Ovary (tissue), 9 donors: Measurements from ENCODE around the gene OR2A12. TPM values are rescaled to one million over a fixed set of nuclear protein-coding genes. Genes with fewer than 3 reads are reported as not detected.
A peak's percentile ranks its signal among the peaks of the same experiment; 100 is the strongest.
"Not testable (repeated sequence)": the region's sequence is repeated elsewhere in the genome, so short reads cannot be mapped to it uniquely, and the experiment has no call there.

ENCODE experiments used
- DNase-seq, 5 donors: peaks; one replicate each; pipeline ENCODE4 v3.0.0-alpha.2; 2019 to 2020
- H3K27ac ChIP-seq, 2 donors: fragments of 200-600 bp; one replicate each; pipeline versions ENCODE4 v1.5.1 to v1.8.0; 2019 to 2022
- H3K27me3 ChIP-seq: fragments of 200-600 bp; one replicate; pipeline ENCODE4 v1.8.0; 2022
- H3K36me3 ChIP-seq: fragments of 200-600 bp; sonication (generic); one replicate; pipeline ENCODE4 v1.5.1; 2019
- H3K4me1 ChIP-seq: one replicate; pipeline ENCODE4 v1.8.1; 2013; ENCODE audit warnings: mild to moderate bottlenecking, moderate library complexity; ENCODE audit not compliant: insufficient read depth
- H3K4me3 ChIP-seq: fragments of 200-600 bp; sonication (generic); one replicate; pipeline ENCODE4 v1.5.1; 2017
- H3K9me3 ChIP-seq, 2 donors: fragments of 200-600 bp in 1 of 2; sonication (generic) in 1 of 2; one replicate each; pipeline versions ENCODE4 v1.5.1 to v1.8.1; 2013 to 2019; ENCODE audit warnings: mild to moderate bottlenecking in 1 of 2, moderate library complexity in 1 of 2
- EP300 ChIP-seq: sonication (generic); formaldehyde crosslinking; IDR thresholded peaks from one replicate; pipeline ENCODE4 v1.6.1; 2017; ENCODE audit warnings: antibody characterized with exemption
- POLR2A ChIP-seq: fragments of 450-650 bp; IDR thresholded peaks from one replicate; pipeline ENCODE4 v1.6.1; 2017; ENCODE audit warnings: antibody characterized with exemption, mild to moderate bottlenecking, moderate library complexity
- WGBS, 3 donors: extraction: QIAGEN DNeasy Blood & Tissue Kit in 1 of 3; methylation state at CpG; one replicate each; pipeline versions ENCODE4 v1.1.5 to v1.1.7; 2013 to 2017; 5-methylcytosine and 5-hydroxymethylcytosine counted together
- intact Hi-C, 4 donors: fragments of 100-400 bp; cut with DNase I; formaldehyde crosslinking; loops; one replicate each; pipeline versions ENCODE4 v1.11.0 to v1.15.1; 2022 to 2023
- polyA plus RNA-seq, 2 donors: library from polyadenylated mRNA; stranded (reverse); fragments of 200-250 nt in 1 of 2; fragments of 350-450 nt in 1 of 2; fragmentation: Illumina TruSeq in 1 of 2; extraction: RNeasy Lipid Tissue Mini Kit (QIAGEN cat#74804) in 1 of 2; gene quantifications; one replicate each; pipeline ENCODE4 v1.2.3, GENCODE V29; 2013 to 2014
- total RNA-seq, 7 donors: library from RNA; depleted of rRNA in 2 of 7; stranded (reverse); fragments of >200 nt in 2 of 7; fragmentation: NEBNext Ultra II Directional in 3 of 7; extraction: Animal tissue kit (Norgen Biotek cat#: 25700) in 3 of 7; gene quantifications; one replicate each; pipeline versions ENCODE4 v1.1.0 to v1.2.4, GENCODE V29; 2016 to 2023
- TF ChIP-seq, protein P1 (sequence below), 3 donors: fragments of 450-650 bp in 2 of 3; fragments of 200-600 bp in 1 of 3; IDR thresholded peaks; one replicate each; pipeline versions ENCODE4 v1.5.1 to v1.8.0; 2016 to 2022; ENCODE audit warnings: antibody characterized with exemption in 3 of 3, mild to moderate bottlenecking in 1 of 3
- donor health status: DM: no; HTN: no; CAD: no; lungs with moderate emphysema.
- donor health status: DM: no; HTN: no; CAD: no.
- donor health status: Bipolar disorder and iron deficiency.
- donor health status: DM: yes; HTN: yes; CAD: no.
- donor health status: DM: no; HTN: no; CAD: no.
- donor health status: DM: yes; HTN: yes; CAD: no.

Gene OR2A12
- total and polyA plus RNA-seq, 9 donors = not detected

DNA sequence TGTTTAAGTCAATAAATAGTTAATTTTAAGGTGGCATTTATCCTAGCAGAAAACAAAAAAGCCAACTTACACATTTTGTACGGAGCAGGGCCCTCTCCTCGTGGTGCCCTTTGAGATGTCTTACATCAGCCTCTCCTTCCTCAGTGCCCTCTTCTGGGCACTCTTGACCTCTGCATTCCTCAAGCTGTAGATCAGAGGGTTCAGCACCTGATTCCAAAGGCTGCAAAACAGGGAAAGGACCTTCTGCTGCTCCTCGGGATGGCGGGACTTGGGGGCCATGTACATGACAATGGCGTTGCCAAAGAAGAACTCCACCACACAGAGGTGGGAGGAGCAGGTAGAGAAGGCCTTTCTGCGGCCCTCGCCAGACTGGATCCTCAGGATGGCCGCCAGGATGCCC, 32.3 kb downstream of the OR2A12 start:
- DNase-seq = no peak
- intact Hi-C loops = no loop called here
- H3K9me3 ChIP-seq = no peaks in the 10 kb centered on the region
- H3K27ac ChIP-seq = no peak overlapping the region
- H3K27me3 ChIP-seq = no peaks in the 10 kb centered on the region
- no peaks in the 10 kb centered on the region for H3K4me1 ChIP-seq
- no peak overlapping the region for H3K4me3 ChIP-seq
- TF ChIP-seq, protein P1, sequence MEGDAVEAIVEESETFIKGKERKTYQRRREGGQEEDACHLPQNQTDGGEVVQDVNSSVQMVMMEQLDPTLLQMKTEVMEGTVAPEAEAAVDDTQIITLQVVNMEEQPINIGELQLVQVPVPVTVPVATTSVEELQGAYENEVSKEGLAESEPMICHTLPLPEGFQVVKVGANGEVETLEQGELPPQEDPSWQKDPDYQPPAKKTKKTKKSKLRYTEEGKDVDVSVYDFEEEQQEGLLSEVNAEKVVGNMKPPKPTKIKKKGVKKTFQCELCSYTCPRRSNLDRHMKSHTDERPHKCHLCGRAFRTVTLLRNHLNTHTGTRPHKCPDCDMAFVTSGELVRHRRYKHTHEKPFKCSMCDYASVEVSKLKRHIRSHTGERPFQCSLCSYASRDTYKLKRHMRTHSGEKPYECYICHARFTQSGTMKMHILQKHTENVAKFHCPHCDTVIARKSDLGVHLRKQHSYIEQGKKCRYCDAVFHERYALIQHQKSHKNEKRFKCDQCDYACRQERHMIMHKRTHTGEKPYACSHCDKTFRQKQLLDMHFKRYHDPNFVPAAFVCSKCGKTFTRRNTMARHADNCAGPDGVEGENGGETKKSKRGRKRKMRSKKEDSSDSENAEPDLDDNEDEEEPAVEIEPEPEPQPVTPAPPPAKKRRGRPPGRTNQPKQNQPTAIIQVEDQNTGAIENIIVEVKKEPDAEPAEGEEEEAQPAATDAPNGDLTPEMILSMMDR (IDR thresholded peaks at IDR 0.05) = no peak
- TF ChIP-seq EP300 (no peak), POLR2A (no peak)
- 55 to 64% (median 64%) methylated on average over 8 of the region's 8 CpGs for WGBS, 3 donors
- no peaks in the 10 kb centered on the region for H3K36me3 ChIP-seq

DNA sequence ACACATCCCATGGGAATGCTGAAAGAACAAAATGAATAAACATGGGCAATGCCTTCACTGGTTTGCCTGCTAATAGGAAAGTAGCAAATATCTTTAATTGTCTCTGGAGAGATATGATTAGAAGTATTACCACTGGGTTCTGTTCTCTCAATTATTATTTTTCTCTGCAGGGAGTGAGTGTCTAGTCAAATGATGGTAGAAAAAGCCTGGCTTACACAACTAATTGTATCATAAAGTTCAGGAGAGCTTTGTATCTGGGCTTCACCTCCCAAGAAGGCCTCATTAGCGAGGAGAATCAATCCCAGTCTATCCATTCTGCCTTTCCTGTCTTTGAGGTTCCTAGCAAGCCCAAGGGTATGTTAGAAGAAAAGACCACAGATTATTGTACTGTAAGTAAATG, 36.8 kb downstream of the OR2A12 start, which contains the start of gene OR2A14:
TSS of gene OR2A14 (plus strand) at position 301 of the 400 bp plus-strand sequence. CDS start 5,937 bp downstream, outside the sequence.
- H3K27me3 ChIP-seq = no peaks in the 10 kb centered on the region
- TF ChIP-seq, protein P1 (IDR thresholded peaks at IDR 0.05) = no peak
- TF ChIP-seq EP300 = no peak
- no peak for TF ChIP-seq POLR2A
- H3K36me3 ChIP-seq = no peaks in the 10 kb centered on the region
- H3K9me3 ChIP-seq = no peaks in the 10 kb centered on the region
- no peak for DNase-seq
- H3K27ac ChIP-seq = no peak within 1 kb of the TSS
- H3K4me3 ChIP-seq = no peak within 1 kb of the TSS
- no peaks in the 10 kb centered on the region for H3K4me1 ChIP-seq
- intact Hi-C loops = no loop called here
- 79 to 93% (median 90%) methylated on average over 1 of the region's 1 CpG for WGBS, 3 donors

- TF ChIP-seq, protein P1 (IDR thresholded peaks at IDR 0.05) = peak; percentile 38 to 54 (median 47)
- TF ChIP-seq EP300 (no peak), POLR2A (no peak)
- intact Hi-C loops = no loop called here
- whole genome bisulfite sequencing, 3 donors = 38 to 44% (median 41%) methylated on average over 6 of the region's 6 CpGs
Measured at GRCh38 chr7:144127714-144128334, 41.7 kb downstream of the OR2A12 start.

DNA sequence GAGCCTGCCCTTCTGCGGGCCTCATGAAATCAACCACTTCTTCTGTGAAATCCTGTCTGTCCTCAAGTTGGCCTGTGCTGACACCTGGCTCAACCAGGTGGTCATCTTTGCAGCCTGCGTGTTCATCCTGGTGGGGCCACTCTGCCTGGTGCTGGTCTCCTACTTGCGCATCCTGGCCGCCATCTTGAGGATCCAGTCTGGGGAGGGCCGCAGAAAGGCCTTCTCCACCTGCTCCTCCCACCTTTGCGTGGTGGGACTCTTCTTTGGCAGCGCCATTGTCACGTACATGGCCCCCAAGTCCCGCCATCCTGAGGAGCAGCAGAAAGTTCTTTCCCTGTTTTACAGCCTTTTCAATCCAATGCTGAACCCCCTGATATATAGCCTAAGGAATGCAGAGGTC, 43.5 kb downstream of the OR2A12 start:
- H3K27ac ChIP-seq, H3K4me1 ChIP-seq, H3K36me3 ChIP-seq, DNase-seq, intact Hi-C loops, H3K4me3 ChIP-seq, H3K9me3 ChIP-seq, H3K27me3 ChIP-seq: not testable (repeated sequence)
- 90 to 92% (median 92%) methylated on average over 9 of the region's 9 CpGs for WGBS, 3 donors

More at GRCh38 chr7:144127714-144128334, 41.7 kb downstream of the OR2A12 start:
- Histone ChIP-seq H3K27ac (no peak overlapping the region), H3K4me1 (no peaks in the 10 kb centered on the region), H3K4me3 (no peak overlapping the region), H3K9me3 (no peaks in the 10 kb centered on the region), H3K36me3 (no peaks in the 10 kb centered on the region), H3K27me3 (no peaks in the 10 kb centered on the region)
- DNase-seq = peak; percentile 64 to 87 (median 81)

- DNase-seq = no peak
- H3K9me3 ChIP-seq = no peaks in the 10 kb centered on the region
- no peaks in the 10 kb centered on the region for H3K36me3 ChIP-seq
- H3K4me3 ChIP-seq = no peak overlapping the region
- intact Hi-C loops = no loop called here
- H3K27me3 ChIP-seq = no peaks in the 10 kb centered on the region
- WGBS, 3 donors = 87 to 92% (median 90%) methylated on average over 2 of the region's 2 CpGs
- no peak overlapping the region for H3K27ac ChIP-seq
- TF ChIP-seq EP300 (no peak), POLR2A (no peak)
- TF ChIP-seq, protein P1 (IDR thresholded peaks at IDR 0.05) = no peak
- H3K4me1 ChIP-seq = no peaks in the 10 kb centered on the region
Measured at GRCh38 chr7:144130730-144131129, 44.7 kb downstream of the OR2A12 start.
